Heart right ventricle (tissue), 16 donors: ENCODE results near the gene ITPRIPL1. TPM values are rescaled to one million over a fixed set of nuclear protein-coding genes. Genes with fewer than 3 reads are reported as not detected.

Source experiments
- ATAC-seq, 8 donors: fragments of 200-7000 bp; cut with Tn5 transposase; one replicate each; pipeline ENCODE4 v1.9.1; 2020; ENCODE audit warnings: mild to moderate bottlenecking in 8 of 8, moderate library complexity in 8 of 8, moderate number of reproducible peaks in 1 of 8
- DNase-seq, 2 donors: peaks; one replicate each; pipeline ENCODE4 v3.0.0-alpha.2; 2020
- H3K27ac ChIP-seq, 10 donors: fragments of 200-600 bp; sonication (generic) in 2 of 10; one replicate each; pipeline versions ENCODE4 v1.5.0 to v1.8.0; 2020 to 2022; ENCODE audit warnings: mild to moderate bottlenecking in 3 of 10
- H3K27me3 ChIP-seq, 7 donors: fragments of 200-600 bp; one replicate each; pipeline ENCODE4 v1.8.0; 2021 to 2022; ENCODE audit warnings: mild to moderate bottlenecking in 2 of 7
- H3K36me3 ChIP-seq, 9 donors: fragments of 200-600 bp; sonication (generic) in 1 of 9; one replicate each; pipeline versions ENCODE4 v1.5.0 to v1.8.0; 2020 to 2022; ENCODE audit warnings: mild to moderate bottlenecking in 2 of 9
- H3K4me1 ChIP-seq, 9 donors: fragments of 200-600 bp; sonication (generic) in 1 of 9; one replicate each; pipeline versions ENCODE4 v1.5.0 to v1.8.0; 2020 to 2022; ENCODE audit warnings: mild to moderate bottlenecking in 4 of 9
- H3K4me3 ChIP-seq, 10 donors: fragments of 200-600 bp; sonication (generic) in 2 of 10; one replicate each; pipeline versions ENCODE4 v1.5.0 to v1.8.0; 2020 to 2022; ENCODE audit warnings: mild to moderate bottlenecking in 7 of 10, moderate library complexity in 2 of 10
- H3K9me3 ChIP-seq, 11 donors: fragments of 200-600 bp in 10 of 11; sonication (generic) in 2 of 11; one replicate each; pipeline versions ENCODE4 v1.5.0 to v1.8.0; 2013 to 2022; ENCODE audit warnings: mild to moderate bottlenecking in 2 of 11, control low read depth in 1 of 11, moderate library complexity in 1 of 11
- CTCF ChIP-seq, 9 donors: fragments of 200-600 bp; sonication (generic) in 2 of 9; IDR thresholded peaks; one replicate each; pipeline versions ENCODE4 v1.5.0 to v1.8.0; 2021 to 2022; ENCODE audit warnings: antibody characterized with exemption in 9 of 9, mild to moderate bottlenecking in 5 of 9, moderate library complexity in 1 of 9
- WGBS, 2 donors: extraction: QIAGEN DNeasy Blood & Tissue Kit; methylation state at CpG; one replicate each; pipeline ENCODE4 v1.1.7; 2013; ENCODE audit warnings: inconsistent platforms in 1 of 2; 5-methylcytosine and 5-hydroxymethylcytosine counted together
- intact Hi-C, 10 donors: fragments of 100-400 bp; cut with DNase I; formaldehyde crosslinking; loops; one replicate each; pipeline versions ENCODE4 v1.11.1 to v1.14.2; 2022
- polyA plus RNA-seq, 2 donors: library from polyadenylated mRNA; stranded (reverse); fragments of 200-250 nt; gene quantifications; one replicate each; pipeline ENCODE4 v1.2.3, GENCODE V29; 2013
- total RNA-seq, 10 donors: library from RNA; stranded (reverse); fragmentation: NEBNext Ultra II Directional in 3 of 10; extraction: Animal tissue kit (Norgen Biotek cat#: 25700) in 3 of 10; gene quantifications; one replicate each; pipeline versions ENCODE4 v1.2.1 to v1.2.4, GENCODE V29; 2021 to 2023
- donor health status: Arrhythmogenic right ventricular cardiomyopathy.
- donor health status: ischemic (EF 13 %, LVEDD 7.1; RV severe dilation, severe dysfunction).
- donor health status: healthy with polysubstance abuse.
- donor health status: DM: no; HTN: yes; CAD: no.
- donor health status: DM: no; HTN: no; CAD: no.
- donor health status: ischemic (EF 25% LVEDD 6.9; RV normal size, moderate dysfunction).
- donor health status: ischemic (EF 25% LVEDD 5.7; RV mildly dilated, moderate dysfunction).
- donor health status: healthy.
- donor health status: DM: yes; HTN: yes; CAD: no.
- donor health status: Ischemic cardiomyopathy.
- donor health status: ischemic (EF 35%, LVEDD 5.7; RV mildly dilated, moderate dysfunction).
- donor health status: nonischemic (EF 11% LVEDD 7.7; RV severe dilation, severe dysfunction).
- donor health status: DM: yes; HTN: yes; CAD: no.
- donor health status: PGD.
- donor health status: ischemic (EF 29% LVEDD 5.4; RV normal size, mild dysfunction).
- donor health status: nonischemic (EF 23%, LVEDD 6.1; RV moderate dilation, normal function).

ITPRIPL1 gene
- total and polyA plus RNA-seq, 12 donors = 0.30 to 3.4 (median 1.1) TPM

GRCh38 chr2:96323849-96324248 lies 1.3 kb upstream of the ITPRIPL1 start:
- intact Hi-C loops = no loop called here
- Histone ChIP-seq H3K4me3 (no peak overlapping the region), H3K36me3 (peaks cover 0 to 13% (median 0%) of the 10 kb centered on the region in 9 donors), H3K4me1 (peaks cover 2 to 65% (median 22%) of the 10 kb centered on the region in 9 donors), H3K27me3 (peaks cover 0 to 57% (median 34%) of the 10 kb centered on the region in 7 donors), H3K27ac (no peak overlapping the region), H3K9me3 (no peaks in the 10 kb centered on the region)
- 92 to 96% methylated on average over 1 of the region's 1 CpG for WGBS, 2 donors
- no peak for ATAC-seq
- TF ChIP-seq CTCF (IDR thresholded peaks at IDR 0.05) = no peak
- DNase-seq = no peak

- Histone ChIP-seq H3K4me1 (peaks cover 2 to 63% (median 22%) of the 10 kb centered on the region in 9 donors), H3K4me3 (peak overlapping the region; percentile 36 to 74 (median 68)), H3K9me3 (no peaks in the 10 kb centered on the region), H3K27ac (peak overlapping the region in 7 of 10 donors; percentile 43 to 84 (median 73)), H3K36me3 (peaks cover 0 to 13% (median 0%) of the 10 kb centered on the region in 9 donors), H3K27me3 (peaks cover 0 to 53% (median 26%) of the 10 kb centered on the region in 7 donors)
- TF ChIP-seq CTCF (IDR thresholded peaks at IDR 0.05) = no peak
- WGBS, 2 donors = 30 to 35% methylated on average over 6 of the region's 6 CpGs
- DNase-seq (no peak), ATAC-seq (no peak)
- intact Hi-C loops = no loop called here
Observed at GRCh38 chr2:96324721-96325040, 436 bp upstream of the ITPRIPL1 start.

- no peak for TF ChIP-seq CTCF (IDR thresholded peaks at IDR 0.05)
- no peaks in the 10 kb centered on the region for H3K9me3 ChIP-seq
- no peak for ATAC-seq
- H3K4me1 ChIP-seq = peaks cover 2 to 59% (median 33%) of the 10 kb centered on the region in 9 donors
- 46 to 48% methylated on average over 8 of the region's 8 CpGs for WGBS, 2 donors
- peaks cover 0 to 41% (median 21%) of the 10 kb centered on the region in 7 donors for H3K27me3 ChIP-seq
- peaks cover 0 to 13% (median 0%) of the 10 kb centered on the region in 9 donors for H3K36me3 ChIP-seq
- intact Hi-C loops = no loop called here
- peak overlapping the region in 9 of 10 donors; percentile 36 to 74 (median 69) for H3K4me3 ChIP-seq
- DNase-seq = no peak
- H3K27ac ChIP-seq = peak overlapping the region in 7 of 10 donors; percentile 26 to 84 (median 73)
Observed at GRCh38 chr2:96325884-96326255, 753 bp downstream of the ITPRIPL1 start.

GRCh38 chr2:96326564-96326963 lies 1.4 kb downstream of the ITPRIPL1 start:
- H3K4me3 ChIP-seq = peak overlapping the region in 2 of 10 donors; percentile 73 to 74
- DNase-seq (no peak), ATAC-seq (no peak)
- peaks cover 0 to 59% (median 38%) of the 10 kb centered on the region in 9 donors for H3K4me1 ChIP-seq
- intact Hi-C loops = no loop called here
- peaks cover 0 to 37% (median 21%) of the 10 kb centered on the region in 7 donors for H3K27me3 ChIP-seq
- TF ChIP-seq CTCF (IDR thresholded peaks at IDR 0.05) = no peak
- H3K9me3 ChIP-seq = no peaks in the 10 kb centered on the region
- WGBS, 2 donors = 91 to 92% methylated on average over 8 of the region's 8 CpGs
- H3K36me3 ChIP-seq = peaks cover 0 to 13% (median 0%) of the 10 kb centered on the region in 9 donors
- H3K27ac ChIP-seq = peak overlapping the region in 2 of 10 donors; percentile 83 to 84
